ENCODE results near the gene CLK2. TPM values are rescaled to one million over a fixed set of nuclear protein-coding genes. Genes with fewer than 3 reads are reported as not detected.

CLK2 gene
- total RNA-seq (2014; rRNA removed; shearing (Covaris generic)): 13.7 and 14.6 TPM in 2 replicates

GRCh38 chr1:155273343-155274245 is at the start of gene CLK2:
Gene CLK2 (minus strand): TSS chr1:155273504. CDS start chr1:155270977, 2,527 bp downstream.
- DNase-seq (ENCODE audit: low spot score): peak; percentile 94

GRCh38 chr1:155322571-155322952 is 49.3 kb upstream of the CLK2 start:
- DNase-seq (ENCODE audit: low spot score): no peak

- no peak for DNase-seq (ENCODE audit: low spot score)
These were observed 48.6 kb upstream of the CLK2 start for GRCh38 chr1:155321639-155322503.

- DNase-seq (ENCODE audit: low spot score): no peak
These were observed 47.6 kb upstream of the CLK2 start, which contains the start of gene RUSC1 for GRCh38 chr1:155320661-155321617. Gene RUSC1 (plus strand): TSS chr1:155320894. CDS start chr1:155321774, 880 bp downstream.

- DNase-seq (ENCODE audit: low spot score): no peak
These were observed 46.9 kb upstream of the CLK2 start for GRCh38 chr1:155320252-155320651.

- DNase-seq (ENCODE audit: low spot score): no peak
These were observed 46.2 kb upstream of the CLK2 start for GRCh38 chr1:155319536-155319935.

GRCh38 chr1:155318082-155318481 is 44.8 kb upstream of the CLK2 start:
- DNase-seq (ENCODE audit: low spot score): no peak

- no peak for DNase-seq (ENCODE audit: low spot score)
These were observed 43.6 kb upstream of the CLK2 start for GRCh38 chr1:155316922-155317321.

- no peak for DNase-seq (ENCODE audit: low spot score)
These were observed 40.0 kb upstream of the CLK2 start for GRCh38 chr1:155313261-155313660.

GRCh38 chr1:155309423-155310021 is 36.2 kb upstream of the CLK2 start:
- no peak for DNase-seq (ENCODE audit: low spot score)

GRCh38 chr1:155308493-155309422 is 35.5 kb upstream of the CLK2 start, which contains the start of gene FDPS:
Gene FDPS (plus strand): TSS chr1:155308866. CDS start chr1:155309790, 924 bp downstream.
- peak; percentile 100 for DNase-seq (ENCODE audit: low spot score)

- peak; percentile 42 for DNase-seq (ENCODE audit: low spot score)
These were observed 34.0 kb upstream of the CLK2 start for GRCh38 chr1:155307247-155307740.

- no peak for DNase-seq (ENCODE audit: low spot score)
These were observed 32.6 kb upstream of the CLK2 start for GRCh38 chr1:155305881-155306391.

- DNase-seq (ENCODE audit: low spot score): no peak
These were observed 31.3 kb upstream of the CLK2 start for GRCh38 chr1:155304558-155305063.

GRCh38 chr1:155301342-155301841 is 28.1 kb upstream of the CLK2 start, which contains the start of gene PKLR:
Gene PKLR (minus strand): TSS chr1:155301438. CDS start chr1:155301395, 43 bp downstream.
- DNase-seq (ENCODE audit: low spot score): no peak

- no peak for DNase-seq (ENCODE audit: low spot score)
These were observed 27.4 kb upstream of the CLK2 start for GRCh38 chr1:155300553-155301329.

GRCh38 chr1:155300024-155300423 is 26.7 kb upstream of the CLK2 start:
- DNase-seq (ENCODE audit: low spot score): no peak

- no peak for DNase-seq (ENCODE audit: low spot score)
These were observed 24.1 kb upstream of the CLK2 start for GRCh38 chr1:155297384-155297783.

Data from H4 (cell line).